ENCODE measurements around the gene CDK6. TPM values are rescaled to one million over a fixed set of nuclear protein-coding genes. Genes with fewer than 3 reads are reported as not detected.

Gene CDK6
- total RNA-seq, 6 experiments from 2014 or later, result 6.9 to 23.7 (median 17.0) TPM

DNA sequence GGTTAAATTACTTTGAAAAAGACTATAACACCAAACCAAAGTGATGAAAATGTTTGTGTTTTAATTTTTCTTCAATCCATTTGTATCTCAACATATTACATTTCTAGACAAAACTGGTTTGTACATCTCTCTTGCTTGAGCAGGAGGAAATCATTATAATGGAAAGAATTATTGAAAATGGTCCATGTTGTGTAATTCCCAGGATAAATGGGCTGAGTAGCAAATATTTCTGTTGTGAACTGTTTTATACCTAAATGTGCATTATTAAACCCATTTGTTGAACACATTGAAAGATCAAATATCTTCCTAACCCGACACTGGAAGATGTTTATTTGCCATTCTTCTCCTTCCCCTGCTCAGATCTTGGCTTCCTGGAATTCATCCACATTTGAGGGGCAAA, 14.1 kb upstream of the CDK6 start:
- TF ChIP-seq CTCF (IDR thresholded peaks at IDR 0.05) (no peak), POLR2A (IDR thresholded peaks at IDR 0.05) (no peak)
- Histone ChIP-seq H3K4me3 (no peak overlapping the region), H3K27me3 (no peaks in the 10 kb centered on the region), H3K9me3 (no peaks in the 10 kb centered on the region), H3K4me1 (no peaks in the 10 kb centered on the region), H3K27ac (no peak overlapping the region), H3K36me3 (no peaks in the 10 kb centered on the region)
- 55% methylated on average over 1 of the region's 1 CpG for whole genome bisulfite sequencing (ENCODE audit: insufficient coverage, low coverage, low lambda C conversion rate, missing lambda C conversion rate)
- intact Hi-C loops (cut with DNase I), result no loop called here
- DNase-seq (no peak), ATAC-seq (no peak)

GRCh38 chr7:92849322-92849721, 12.9 kb upstream of the CDK6 start:
- no peak for ATAC-seq
- H3K4me3 ChIP-seq, result no peak overlapping the region

GRCh38 chr7:92848851-92849250, 12.5 kb upstream of the CDK6 start:
- no peak for TF ChIP-seq POLR2A (IDR thresholded peaks at IDR 0.05)
- TF ChIP-seq CTCF (IDR thresholded peaks at IDR 0.05), result no peak
- intact Hi-C loops (cut with DNase I), result no loop called here
- 78% methylated on average over 3 of the region's 3 CpGs for WGBS (ENCODE audit: insufficient coverage, low coverage, low lambda C conversion rate, missing lambda C conversion rate)
- no peak overlapping the region for H3K4me3 ChIP-seq
- no peak overlapping the region for H3K27ac ChIP-seq
- no peaks in the 10 kb centered on the region for H3K4me1 ChIP-seq
- no peaks in the 10 kb centered on the region for H3K27me3 ChIP-seq
- no peak for ATAC-seq
- no peak for DNase-seq
- H3K9me3 ChIP-seq, result no peaks in the 10 kb centered on the region
- no peaks in the 10 kb centered on the region for H3K36me3 ChIP-seq

More at GRCh38 chr7:92849322-92849721, 12.9 kb upstream of the CDK6 start:
- Histone ChIP-seq H3K27me3 (no peaks in the 10 kb centered on the region), H3K9me3 (no peaks in the 10 kb centered on the region), H3K4me1 (no peaks in the 10 kb centered on the region), H3K36me3 (no peaks in the 10 kb centered on the region), H3K27ac (no peak overlapping the region)
- no peak for DNase-seq
- no peak for TF ChIP-seq CTCF (IDR thresholded peaks at IDR 0.05)
- intact Hi-C loops (cut with DNase I), result no loop called here
- WGBS (ENCODE audit: insufficient coverage, low coverage, low lambda C conversion rate, missing lambda C conversion rate), result 51% methylated on average over 4 of the region's 4 CpGs

GRCh38 chr7:92848441-92848840, 12.1 kb upstream of the CDK6 start:
- TF ChIP-seq POLR2A (IDR thresholded peaks at IDR 0.05) (no peak), CTCF (IDR thresholded peaks at IDR 0.05) (no peak)
- Histone ChIP-seq H3K27me3 (no peaks in the 10 kb centered on the region), H3K4me3 (no peak overlapping the region), H3K9me3 (no peaks in the 10 kb centered on the region), H3K4me1 (no peaks in the 10 kb centered on the region), H3K36me3 (no peaks in the 10 kb centered on the region), H3K27ac (no peak overlapping the region)
- 80% methylated on average over 2 of the region's 2 CpGs for WGBS (ENCODE audit: insufficient coverage, low coverage, low lambda C conversion rate, missing lambda C conversion rate)
- no peak for ATAC-seq
- intact Hi-C loops (cut with DNase I), result no loop called here
- DNase-seq, result no peak

DNA sequence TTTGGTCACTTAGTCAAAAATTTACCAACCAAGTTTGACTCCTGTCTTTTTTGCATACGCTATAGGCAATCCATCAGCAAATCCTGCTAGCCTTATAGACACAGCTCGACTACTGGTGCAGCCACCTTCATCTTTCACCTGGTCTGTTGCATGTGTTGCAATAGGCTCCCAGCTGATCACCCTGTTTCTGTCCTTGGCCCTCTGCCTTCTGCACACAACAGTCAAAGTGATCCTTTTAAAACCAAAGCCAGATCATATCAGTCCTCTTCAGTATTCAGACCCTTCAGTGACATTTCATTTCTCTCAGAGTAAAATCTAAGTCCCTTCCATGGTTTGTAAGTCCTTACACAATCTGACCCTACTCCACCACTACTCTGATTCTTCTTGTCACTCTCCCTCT, 10.9 kb upstream of the CDK6 start:
- intact Hi-C loops (cut with DNase I), result no loop called here
- H3K27ac ChIP-seq, result no peak overlapping the region
- no peaks in the 10 kb centered on the region for H3K4me1 ChIP-seq
- H3K4me3 ChIP-seq, result no peak overlapping the region
- WGBS (ENCODE audit: insufficient coverage, low coverage, low lambda C conversion rate, missing lambda C conversion rate), result 73% methylated on average over 2 of the region's 2 CpGs
- no peaks in the 10 kb centered on the region for H3K9me3 ChIP-seq
- ATAC-seq, result peak in 1 of 4 donors; percentile 53
- DNase-seq, result no peak
- TF ChIP-seq CTCF (IDR thresholded peaks at IDR 0.05) (no peak), POLR2A (IDR thresholded peaks at IDR 0.05) (no peak)
- no peaks in the 10 kb centered on the region for H3K36me3 ChIP-seq
- H3K27me3 ChIP-seq, result no peaks in the 10 kb centered on the region

All from right lobe of liver (tissue), 6 donors.